Fibroblast of the aortic adventitia (primary cell): ENCODE measurements around the gene PTPRR. TPM values are rescaled to one million over a fixed set of nuclear protein-coding genes. Genes with fewer than 3 reads are reported as not detected.

Experiments
- DNase-seq: peaks from one replicate; pipeline ENCODE4 v3.0.0-alpha.2; 2010; ENCODE audit warnings: low read depth
- H3K4me3 ChIP-seq: 2 replicates; pipeline ENCODE4 v1.5.1; 2011; ENCODE audit warnings: low read depth, mild to moderate bottlenecking, control low read depth, low read length, moderate library complexity
- CTCF ChIP-seq: IDR thresholded peaks from 2 replicates; pipeline ENCODE4 v1.5.1; 2011; ENCODE audit warnings: mild to moderate bottlenecking, low read length, control low read depth, inconsistent platforms; ENCODE audit not compliant: insufficient read depth
- total RNA-seq: library from RNA; depleted of rRNA; stranded (reverse); fragments of >200 nt; gene quantifications from 2 replicates; pipeline ENCODE4 v1.2.3, GENCODE V29; 2012; ENCODE audit warnings: low replicate concordance

PTPRR gene
- total RNA-seq, 1 donor, result 1.4 TPM

GRCh38 chr12:70638639-70639360 lies 281.7 kb downstream of the PTPRR start:
- TF ChIP-seq CTCF, result no peak
- H3K4me3 ChIP-seq, result no peak overlapping the region
- no peak for DNase-seq

GRCh38 chr12:70637303-70638085 lies 283.0 kb downstream of the PTPRR start, which contains the start of gene PTPRB:
Gene PTPRB, minus strand, starts transcription at chr12:70637429. Its CDS starts 34 bp downstream, at chr12:70637395.
- no peak for DNase-seq
- no peak for TF ChIP-seq CTCF
- H3K4me3 ChIP-seq, result no peak within 1 kb of the TSS

- no peak for DNase-seq
Measured at GRCh38 chr12:70635755-70636154, 284.8 kb downstream of the PTPRR start.

GRCh38 chr12:70628701-70629480 lies 291.6 kb downstream of the PTPRR start:
- no peak for TF ChIP-seq CTCF
- no peak for DNase-seq
- H3K4me3 ChIP-seq, result no peak overlapping the region

More at GRCh38 chr12:70635755-70636154, 284.8 kb downstream of the PTPRR start:
- no peak overlapping the region for H3K4me3 ChIP-seq
- no peak for TF ChIP-seq CTCF

- no peak for DNase-seq
- TF ChIP-seq CTCF, result no peak
- H3K4me3 ChIP-seq, result no peak overlapping the region
Measured at GRCh38 chr12:70627677-70628076, 292.9 kb downstream of the PTPRR start.

GRCh38 chr12:70626180-70626579 lies 294.4 kb downstream of the PTPRR start:
- no peak overlapping the region for H3K4me3 ChIP-seq
- DNase-seq, result no peak
- TF ChIP-seq CTCF, result no peak
